SK-N-SH (cell line): Measurements from ENCODE around the gene TDRD12. TPM values are rescaled to one million over a fixed set of nuclear protein-coding genes. Genes with fewer than 3 reads are reported as not detected.

Source experiments
- CTCF ChIA-PET: fragments of 300-600, 350-600 bp; formaldehyde crosslinking; extraction: SDS; loops from one replicate; lab custom pipeline; 2021; lab: Yijun Ruan, JAX
- POLR2A ChIA-PET: fragments of 350-600 bp; sonication (Branson Sonifier 250); formaldehyde crosslinking; extraction: SDS; loops from one replicate; lab custom pipeline; 2020; ENCODE audit warnings: antibody characterized with exemption, inconsistent platforms; lab: Yijun Ruan, JAX
- DNase-seq: peaks from one replicate; pipeline ENCODE4 v3.0.0; 2012
- H2AFZ ChIP-seq: fragments of 200-600 bp; sonication (generic); 2 replicates; pipeline ENCODE4 v1.8.1; 2016; ENCODE audit warnings: antibody characterized with exemption, mild to moderate bottlenecking, low read depth
- H3F3A ChIP-seq: fragments of 200-600 bp; sonication (generic); replicated peaks from 2 replicates; pipeline ENCODE3; 2016; ENCODE audit warnings: antibody characterized with exemption, mild to moderate bottlenecking; ENCODE audit not compliant: insufficient read depth
- H3K27ac ChIP-seq, 2 experiments: fragments of 200-500 bp in 1 of 2; fragments of 200-600 bp in 1 of 2; sonication (Bioruptor generic) in 1 of 2; sonication (generic), shearing (Covaris generic) in 1 of 2; 2 replicates each; pipeline versions ENCODE4 v1.5.1 to v1.6.1; 2014 to 2016; ENCODE audit warnings: low read depth in 2 of 2, inconsistent platforms in 1 of 2, low read length in 1 of 2, mild to moderate bottlenecking in 1 of 2, mixed read lengths in 1 of 2
- H3K27me3 ChIP-seq: fragments of 200-600 bp; sonication (generic), shearing (Covaris generic); 2 replicates; pipeline ENCODE4 v1.6.1; 2016; ENCODE audit warnings: mixed run types; ENCODE audit not compliant: insufficient read depth
- H3K36me3 ChIP-seq, 2 experiments: fragments of 200-500 bp in 1 of 2; fragments of 200-600 bp in 1 of 2; sonication (Bioruptor generic) in 1 of 2; sonication (generic) in 1 of 2; replicated peaks in 1 of 2; 2 replicates each; pipeline versions ENCODE3 to v1.5.1; 2014 to 2016; ENCODE audit warnings: low read length in 1 of 2, mild to moderate bottlenecking in 1 of 2; ENCODE audit not compliant: insufficient read depth in 2 of 2, control insufficient read depth in 1 of 2
- H3K4me1 ChIP-seq, 2 experiments: fragments of 200-500 bp in 1 of 2; fragments of 200-600 bp in 1 of 2; sonication (Bioruptor generic) in 1 of 2; sonication (generic), shearing (Covaris generic) in 1 of 2; 2 replicates each; pipeline versions ENCODE4 v1.5.1 to v1.6.1; 2014 to 2016; ENCODE audit warnings: low read depth in 1 of 2, low read length in 1 of 2, mixed run types in 1 of 2; ENCODE audit not compliant: insufficient read depth in 2 of 2, control insufficient read depth in 1 of 2
- H3K4me2 ChIP-seq: fragments of 200-600 bp; sonication (generic), shearing (Covaris generic); 2 replicates; pipeline ENCODE4 v1.6.1; 2017; ENCODE audit warnings: mixed run types
- H3K4me3 ChIP-seq, 2 experiments: fragments of 200-500 bp in 1 of 2; fragments of 200-600 bp in 1 of 2; sonication (Bioruptor generic) in 1 of 2; sonication (generic), shearing (Covaris generic) in 1 of 2; 2 replicates each; pipeline versions ENCODE4 v1.5.1 to v1.8.1; 2014 to 2016; ENCODE audit warnings: low read depth in 2 of 2, inconsistent platforms in 1 of 2, low read length in 1 of 2, mild to moderate bottlenecking in 1 of 2, mixed read lengths in 1 of 2, moderate library complexity in 1 of 2
- H3K79me2 ChIP-seq: fragments of 200-600 bp; sonication (generic); 2 replicates; pipeline ENCODE4 v1.8.1; 2017; ENCODE audit warnings: mild to moderate bottlenecking; ENCODE audit not compliant: insufficient read depth
- H3K9ac ChIP-seq: fragments of 200-600 bp; sonication (generic); 2 replicates; pipeline ENCODE4 v1.6.1; 2017; ENCODE audit warnings: mixed run types
- H3K9me2 ChIP-seq: fragments of 200-600 bp; sonication (generic); 2 replicates; pipeline ENCODE4 v1.6.1; 2017; ENCODE audit warnings: mixed run types
- H3K9me3 ChIP-seq: fragments of 200-600 bp; sonication (generic); 2 replicates; pipeline ENCODE4 v1.6.1; 2017; ENCODE audit warnings: mixed run types, mild to moderate bottlenecking, moderate library complexity
- H4K20me1 ChIP-seq: fragments of 200-600 bp; sonication (generic); 2 replicates; pipeline ENCODE4 v1.6.1; 2017; ENCODE audit warnings: mild to moderate bottlenecking, mixed run types; ENCODE audit not compliant: insufficient read depth
- CHD2 ChIP-seq: fragments of 150-350 bp; IDR thresholded peaks from 2 replicates; pipeline ENCODE4 v1.6.1; 2018; ENCODE audit warnings: low read length; ENCODE audit not compliant: partially characterized antibody
- CTCF ChIP-seq: fragments of 200-600 bp; sonication (generic); IDR thresholded peaks from 2 replicates; pipeline ENCODE4 v1.6.1; 2017; ENCODE audit warnings: antibody characterized with exemption, mild to moderate bottlenecking, moderate library complexity
- ELF1 ChIP-seq: IDR thresholded peaks from 2 replicates; pipeline ENCODE4 v1.4.0; 2012
- EZH2phosphoT487 ChIP-seq: fragments of 200-600 bp; sonication (generic); IDR thresholded peaks from 2 replicates; pipeline ENCODE4 v1.6.1; 2017; ENCODE audit warnings: low read depth, mixed run types, mild to moderate bottlenecking, antibody characterized with exemption, moderate library complexity, borderline replicate concordance
- FOXJ3 ChIP-seq: sonication (generic); formaldehyde crosslinking; IDR thresholded peaks from 2 replicates; pipeline ENCODE4 v1.5.1; 2020; ENCODE audit warnings: mild to moderate bottlenecking, missing genetic modification reagents
- FOXM1 ChIP-seq: IDR thresholded peaks from 2 replicates; pipeline ENCODE4 v1.4.0; 2012; ENCODE audit warnings: low read depth, mild to moderate bottlenecking
- GABPA ChIP-seq: IDR thresholded peaks from 2 replicates; pipeline ENCODE4 v1.4.0; 2012; ENCODE audit warnings: low read depth, mild to moderate bottlenecking
- JUND ChIP-seq: IDR thresholded peaks from 2 replicates; pipeline ENCODE4 v1.4.0; 2012
- MXI1 ChIP-seq: IDR thresholded peaks from 2 replicates; pipeline ENCODE4 v1.6.1; 2012; ENCODE audit warnings: mild to moderate bottlenecking, low read depth, low read length, improper control_type of control experiment
- RAD21 ChIP-seq: IDR thresholded peaks from 2 replicates; pipeline ENCODE4 v1.6.1; 2012; ENCODE audit warnings: mild to moderate bottlenecking, low read length
- RCOR1 ChIP-seq: fragments of 150-350 bp; IDR thresholded peaks from 2 replicates; pipeline ENCODE4 v1.6.1; 2017; ENCODE audit warnings: antibody characterized with exemption, low read length
- REST ChIP-seq: IDR thresholded peaks from 2 replicates; pipeline ENCODE4 v1.6.1; 2012; ENCODE audit warnings: mild to moderate bottlenecking, low read depth, low read length, moderate library complexity
- RFX5 ChIP-seq: IDR thresholded peaks from 2 replicates; pipeline ENCODE4 v1.6.1; 2012; ENCODE audit warnings: mild to moderate bottlenecking, improper control_type of control experiment, low read length
- SIN3A ChIP-seq: IDR thresholded peaks from 2 replicates; pipeline ENCODE4 v1.6.1; 2012; ENCODE audit warnings: low read depth, mild to moderate bottlenecking, low read length, moderate library complexity, borderline replicate concordance
- TAF1 ChIP-seq: IDR thresholded peaks from 2 replicates; pipeline ENCODE4 v1.6.1; 2012; ENCODE audit warnings: low read depth, mild to moderate bottlenecking, low read length, moderate library complexity, borderline replicate concordance
- TCF12 ChIP-seq: IDR thresholded peaks from 2 replicates; pipeline ENCODE4 v1.4.0; 2012
- TEAD4 ChIP-seq: IDR thresholded peaks from 2 replicates; pipeline ENCODE4 v1.4.0; 2012; ENCODE audit warnings: mild to moderate bottlenecking, borderline replicate concordance; ENCODE audit not compliant: insufficient read depth
- WGBS: methylation state at CpG from one replicate; pipeline ENCODE4 v1.1.6; 2017; ENCODE audit warnings: low lambda C conversion rate; 5-methylcytosine and 5-hydroxymethylcytosine counted together
- polyA plus RNA-seq, 3 experiments: library from polyadenylated mRNA; depleted of rRNA; stranded (reverse); fragments of >200 nt; gene quantifications; 2 replicates each; pipeline ENCODE4 v1.2.3, GENCODE V29; 2012
- TF ChIP-seq, protein P1 (sequence below): IDR thresholded peaks from 2 replicates; pipeline ENCODE4; 2012

Gene TDRD12
- polyA plus RNA-seq, 1 of the 3 experiments (the other 2 are of a cell fraction): 0.05 TPM

DNA sequence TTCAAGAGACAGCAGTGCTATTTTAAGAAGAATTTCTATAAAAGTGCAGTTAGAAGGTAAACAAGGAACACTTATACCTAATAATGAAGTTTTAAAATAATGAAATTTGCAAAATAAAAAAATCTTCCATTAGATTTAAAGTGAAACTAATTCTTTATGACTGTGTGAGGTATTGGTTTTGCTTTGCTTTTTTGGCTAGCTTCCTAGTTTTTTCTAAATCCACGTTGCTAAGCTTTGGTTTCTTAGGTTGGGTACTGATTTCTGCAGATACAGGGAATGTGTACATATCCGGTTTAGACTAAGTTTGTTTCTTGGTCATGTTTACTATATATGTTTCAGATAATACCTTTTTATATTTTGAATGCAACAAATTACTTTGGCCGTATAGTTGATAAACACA, 90.2 kb downstream of the TDRD12 start:
- no peaks in the 10 kb centered on the region for H3K27me3 ChIP-seq
- TF ChIP-seq CHD2 (no peak), JUND (no peak), EZH2phosphoT487 (no peak), TAF1 (no peak), TCF12 (no peak), TEAD4 (no peak), CTCF (no peak), GABPA (no peak), SIN3A (no peak), REST (no peak), RCOR1 (no peak), FOXM1 (no peak), ELF1 (no peak), MXI1 (no peak), RAD21 (no peak), FOXJ3 (CRISPR knock-in tag) (no peak), RFX5 (no peak)
- TF ChIP-seq, protein P1, sequence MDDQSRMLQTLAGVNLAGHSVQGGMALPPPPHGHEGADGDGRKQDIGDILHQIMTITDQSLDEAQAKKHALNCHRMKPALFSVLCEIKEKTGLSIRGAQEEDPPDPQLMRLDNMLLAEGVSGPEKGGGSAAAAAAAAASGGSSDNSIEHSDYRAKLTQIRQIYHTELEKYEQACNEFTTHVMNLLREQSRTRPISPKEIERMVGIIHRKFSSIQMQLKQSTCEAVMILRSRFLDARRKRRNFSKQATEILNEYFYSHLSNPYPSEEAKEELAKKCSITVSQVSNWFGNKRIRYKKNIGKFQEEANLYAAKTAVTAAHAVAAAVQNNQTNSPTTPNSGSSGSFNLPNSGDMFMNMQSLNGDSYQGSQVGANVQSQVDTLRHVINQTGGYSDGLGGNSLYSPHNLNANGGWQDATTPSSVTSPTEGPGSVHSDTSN: no peak
- no peak overlapping the region for H2AFZ ChIP-seq
- no peaks in the 10 kb centered on the region for H3F3A ChIP-seq
- H3K9me3 ChIP-seq: no peaks in the 10 kb centered on the region
- 50% methylated on average over 3 of the region's 3 CpGs for WGBS
- H3K9me2 ChIP-seq: no peaks in the 10 kb centered on the region
- CTCF ChIA-PET: interaction anchor here (1.0 to 1.3 kb wide), 2 partner anchors 9 to 19 kb away, joined by 3 read pairs; no protein-coding TSS in a partner anchor
- H3K4me2 ChIP-seq: peak overlapping the region; percentile 44; the same call in 1 of the 2 replicates
- no peaks in the 10 kb centered on the region for H3K79me2 ChIP-seq
- H3K9ac ChIP-seq: no peak overlapping the region
- no peaks in the 10 kb centered on the region for H3K36me3 ChIP-seq
- no peak overlapping the region for H3K4me3 ChIP-seq
- no peak overlapping the region for H3K27ac ChIP-seq
- H3K4me1 ChIP-seq: peaks cover 0 to 5% of the 10 kb centered on the region in 2 experiments; a peak in 1 of 4 replicates
- POLR2A ChIA-PET: no interaction called here
- DNase-seq: no peak
- H4K20me1 ChIP-seq: no peaks in the 10 kb centered on the region
